ENCODE data around the gene FLAD1.
A peak's percentile ranks its signal among the peaks of the same experiment; 100 is the strongest.

Gene FLAD1

DNA sequence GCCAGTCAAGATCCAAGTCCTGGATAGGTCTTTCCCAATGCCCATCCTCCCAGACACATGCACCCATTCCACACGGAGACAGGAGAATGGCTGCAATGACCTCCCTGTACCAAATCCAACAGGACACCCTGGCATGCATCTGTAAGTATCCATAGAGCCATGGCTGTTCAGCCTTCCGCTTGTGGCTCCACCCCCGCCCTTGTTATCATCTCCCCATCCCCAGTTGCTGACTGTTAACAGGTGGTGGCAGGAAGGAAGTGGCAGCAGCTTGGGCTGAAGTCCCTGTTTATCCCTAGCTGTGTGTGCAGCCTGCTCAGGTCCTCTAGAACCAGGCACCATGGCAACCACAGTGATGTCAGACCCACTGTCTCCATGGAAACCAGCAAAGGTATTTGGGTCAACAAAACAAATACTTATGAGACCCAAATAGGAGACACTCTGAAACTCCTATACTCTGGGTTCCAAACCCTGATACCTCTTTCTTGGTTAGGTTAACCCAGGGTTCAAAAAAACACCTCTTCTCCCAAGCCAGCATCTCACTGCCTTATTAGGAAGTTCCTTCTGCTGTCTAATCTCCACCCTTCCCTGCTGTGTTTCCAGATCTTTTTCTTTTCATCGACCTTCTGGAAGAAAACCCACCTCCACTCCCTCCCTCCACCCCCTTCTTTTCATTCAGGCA lies 28.0 kb upstream of the FLAD1 start:
- ChIA-PET POLR2A (interaction anchor here (1.0 to 1.9 kb wide), 10 partner anchors 9 to 45 kb away, joined by 3 to 10 read pairs (median 6); partner anchors contain the start of genes FLAD1, PMVK and SHC1), CTCF (interaction anchor here (0.7 to 2.1 kb wide), 10 partner anchors 10 to 614 kb away, joined by 3 to 14 read pairs (median 4); partner anchors contain the start of genes LENEP and PMVK)
- no peak for TF ChIP-seq LEF1 (IDR thresholded peaks at IDR 0.05; ENCODE audit: borderline replicate concordance)
- no peak for TF ChIP-seq FOXM1 (IDR thresholded peaks at IDR 0.05; ENCODE audit: borderline replicate concordance)
- no peak for TF ChIP-seq L3MBTL2 (conservative IDR thresholded peaks at IDR 0.05)
- TF ChIP-seq ARNT (IDR thresholded peaks at IDR 0.05): no peak
- no peak for TF ChIP-seq BHLHE40 (IDR thresholded peaks at IDR 0.05; ENCODE audit: borderline replicate concordance)
- no peak for TF ChIP-seq ZNF384 (IDR thresholded peaks at IDR 0.05)
- no peak for TF ChIP-seq PKNOX1 (IDR thresholded peaks at IDR 0.05)
- no peak for TF ChIP-seq ELF4 (IDR thresholded peaks at IDR 0.05)
- TF ChIP-seq TARDBP (IDR thresholded peaks at IDR 0.05): no peak
- TF ChIP-seq NFRKB (IDR thresholded peaks at IDR 0.05): no peak
- no peak for TF ChIP-seq HDGF (IDR thresholded peaks at IDR 0.05; ENCODE audit: borderline replicate concordance)
- TF ChIP-seq FOXA1 (IDR thresholded peaks at IDR 0.05): no peak
- TF ChIP-seq SP1 (IDR thresholded peaks at IDR 0.05): no peak
- TF ChIP-seq FOXK2 (IDR thresholded peaks at IDR 0.05): no peak
- TF ChIP-seq SUZ12 (IDR thresholded peaks at IDR 0.05): no peak
- no peak for TF ChIP-seq CTBP1 (IDR thresholded peaks at IDR 0.05; ENCODE audit: borderline replicate concordance)
- DNase-seq (ENCODE audit: extremely low spot score): no peak

- ChIA-PET CTCF (interaction anchor here (0.7 to 2.1 kb wide), 14 partner anchors 10 to 615 kb away, joined by 3 to 14 read pairs (median 4); partner anchors contain the start of genes KRTCAP2, LENEP and PMVK), POLR2A (interaction anchor here (0.8 to 1.9 kb wide), 13 partner anchors 9 to 106 kb away, joined by 3 to 10 read pairs (median 5); partner anchors contain the start of genes ADAM15, CKS1B, FLAD1 and PMVK)
- peak; percentile 95 for DNase-seq (ENCODE audit: extremely low spot score)
- peak; percentile 52; the same call in 1 of the 2 replicates for TF ChIP-seq L3MBTL2 (conservative IDR thresholded peaks at IDR 0.05)
- TF ChIP-seq ARNT (IDR thresholded peaks at IDR 0.05): no peak
Observed at GRCh38 chr1:154955718-154956543, 27.2 kb upstream of the FLAD1 start, which contains the start of gene PBXIP1. TSS of gene PBXIP1 (minus strand) at chr1:154956099. CDS start at chr1:154953721, 2,378 bp downstream.

GRCh38 chr1:154956544-154956941 lies 26.6 kb upstream of the FLAD1 start:
- ChIA-PET POLR2A (interaction anchor here (0.7 to 1.9 kb wide), 14 partner anchors 8 to 105 kb away, joined by 3 to 10 read pairs (median 5); partner anchors contain the start of genes ADAM15, CKS1B, FLAD1 and PMVK), CTCF (interaction anchor here (0.7 to 2.1 kb wide), 7 partner anchors 11 to 216 kb away, joined by 3 to 14 read pairs (median 3); partner anchors contain the start of genes KRTCAP2 and LENEP)
- DNase-seq (ENCODE audit: extremely low spot score): no peak

GRCh38 chr1:154957091-154957657 lies 26.0 kb upstream of the FLAD1 start:
- ChIA-PET POLR2A (interaction anchor here (0.7 to 1.9 kb wide), 8 partner anchors 11 to 94 kb away, joined by 3 to 10 read pairs (median 4); partner anchors contain the start of genes ADAM15, FLAD1, PMVK and SHC1), CTCF (interaction anchor here (1.0 to 2.1 kb wide), 3 partner anchors 42 to 216 kb away, joined by 3 to 12 read pairs (median 3); partner anchors contain the start of gene KRTCAP2)
- TF ChIP-seq NFRKB (IDR thresholded peaks at IDR 0.05) (no peak), SP1 (IDR thresholded peaks at IDR 0.05) (no peak), CTBP1 (IDR thresholded peaks at IDR 0.05; ENCODE audit: borderline replicate concordance) (no peak), HDGF (IDR thresholded peaks at IDR 0.05; ENCODE audit: borderline replicate concordance) (no peak), ZNF384 (IDR thresholded peaks at IDR 0.05) (no peak), BHLHE40 (IDR thresholded peaks at IDR 0.05; ENCODE audit: borderline replicate concordance) (no peak), FOXM1 (IDR thresholded peaks at IDR 0.05; ENCODE audit: borderline replicate concordance) (no peak), PKNOX1 (IDR thresholded peaks at IDR 0.05) (no peak), L3MBTL2 (conservative IDR thresholded peaks at IDR 0.05) (no peak), SUZ12 (IDR thresholded peaks at IDR 0.05) (no peak), ELF4 (IDR thresholded peaks at IDR 0.05) (no peak), FOXA1 (IDR thresholded peaks at IDR 0.05) (no peak), ARNT (IDR thresholded peaks at IDR 0.05) (no peak), TARDBP (IDR thresholded peaks at IDR 0.05) (no peak)
- DNase-seq (ENCODE audit: extremely low spot score): no peak

More at GRCh38 chr1:154956544-154956941, 26.6 kb upstream of the FLAD1 start:
- TF ChIP-seq LEF1 (IDR thresholded peaks at IDR 0.05; ENCODE audit: borderline replicate concordance): no peak
- no peak for TF ChIP-seq NFRKB (IDR thresholded peaks at IDR 0.05)
- TF ChIP-seq HDGF (IDR thresholded peaks at IDR 0.05; ENCODE audit: borderline replicate concordance): no peak
- TF ChIP-seq L3MBTL2 (conservative IDR thresholded peaks at IDR 0.05): no peak

- TF ChIP-seq TARDBP (IDR thresholded peaks at IDR 0.05): no peak
- no peak for TF ChIP-seq L3MBTL2 (conservative IDR thresholded peaks at IDR 0.05)
- TF ChIP-seq ZNF384 (IDR thresholded peaks at IDR 0.05): no peak
- no peak for TF ChIP-seq SP1 (IDR thresholded peaks at IDR 0.05)
- no peak for TF ChIP-seq FOXK2 (IDR thresholded peaks at IDR 0.05)
- no peak for TF ChIP-seq NFRKB (IDR thresholded peaks at IDR 0.05)
- no peak for TF ChIP-seq HDGF (IDR thresholded peaks at IDR 0.05; ENCODE audit: borderline replicate concordance)
- TF ChIP-seq ELF4 (IDR thresholded peaks at IDR 0.05): no peak
- no peak for TF ChIP-seq ARNT (IDR thresholded peaks at IDR 0.05)
- TF ChIP-seq LEF1 (IDR thresholded peaks at IDR 0.05; ENCODE audit: borderline replicate concordance): no peak
- no peak for DNase-seq (ENCODE audit: extremely low spot score)
- CTCF ChIA-PET: no interaction called here
- POLR2A ChIA-PET: interaction anchor here (0.7 kb wide), 1 partner anchor 25 kb away, joined by 3 read pairs; the partner anchor contains the start of gene FLAD1
Observed at GRCh38 chr1:154958036-154958435, 25.1 kb upstream of the FLAD1 start.

Data from HEK293T (cell line).